Stimulated activated effector memory CD8-positive, alpha-beta T cell treated with anti-CD3 and anti-CD28 coated beads, Interleukin-12 subunit alpha, Interleukin-12 subunit beta, amount 100 ng/mL, for 72 hours (primary cell): Measurements from ENCODE around the gene ABCG2.
A peak's percentile ranks its signal among the peaks of the same experiment; 100 is the strongest.

Source experiments
- ATAC-seq: fragments of 150-1000 bp; cut with Tn5 transposase; 2 replicates; pipeline ENCODE4 v1.10.0; 2021
- DNase-seq, 2 donors: peaks; one replicate each; pipeline ENCODE4 v3.0.0; 2021 to 2022; ENCODE audit warnings: low spot score in 2 of 2
- H3K27ac Mint-ChIP-seq: one replicate; pipeline ENCODE4 v1.8.0; 2022; ENCODE audit warnings: mild to moderate bottlenecking, mixed read lengths
- H3K36me3 Mint-ChIP-seq: one replicate; pipeline ENCODE4 v1.8.0; 2022; ENCODE audit warnings: mild to moderate bottlenecking, mixed read lengths
- H3K4me1 Mint-ChIP-seq: one replicate; pipeline ENCODE4 v1.8.0; 2022; ENCODE audit warnings: mixed read lengths
- H3K4me3 Mint-ChIP-seq: one replicate; pipeline ENCODE4 v1.8.0; 2022; ENCODE audit warnings: mild to moderate bottlenecking, mixed read lengths
- H3K9me3 Mint-ChIP-seq: one replicate; pipeline ENCODE4 v1.8.0; 2022; ENCODE audit warnings: mixed read lengths

The ABCG2 gene

GRCh38 chr4:88077911-88078524, 80.4 kb downstream of the ABCG2 start:
- Mint-ChIP-seq H3K4me3 (no peak overlapping the region), H3K36me3 (peaks cover 32% of the 10 kb centered on the region), H3K9me3 (no peaks in the 10 kb centered on the region), H3K4me1 (no peaks in the 10 kb centered on the region), H3K27ac (no peak overlapping the region)
- ATAC-seq (no peak), DNase-seq (no peak)

- ATAC-seq: no peak
- H3K4me3 Mint-ChIP-seq: no peak overlapping the region
- peaks cover 58% of the 10 kb centered on the region for H3K36me3 Mint-ChIP-seq
- peaks cover 4% of the 10 kb centered on the region for H3K9me3 Mint-ChIP-seq
- no peak for DNase-seq
- no peak overlapping the region for H3K27ac Mint-ChIP-seq
- no peaks in the 10 kb centered on the region for H3K4me1 Mint-ChIP-seq
These were observed 83.1 kb downstream of the ABCG2 start for GRCh38 chr4:88075336-88075735.

GRCh38 chr4:88070031-88070430, 88.4 kb downstream of the ABCG2 start:
- no peak for DNase-seq
- H3K4me1 Mint-ChIP-seq: peaks cover 4% of the 10 kb centered on the region
- H3K36me3 Mint-ChIP-seq: peaks cover 96% of the 10 kb centered on the region
- ATAC-seq: no peak
- peaks cover 4% of the 10 kb centered on the region for H3K9me3 Mint-ChIP-seq
- H3K4me3 Mint-ChIP-seq: no peak overlapping the region
- no peak overlapping the region for H3K27ac Mint-ChIP-seq

- Mint-ChIP-seq H3K4me1 (no peaks in the 10 kb centered on the region), H3K4me3 (no peak overlapping the region), H3K36me3 (peaks cover 72% of the 10 kb centered on the region), H3K27ac (no peak overlapping the region), H3K9me3 (no peaks in the 10 kb centered on the region)
- DNase-seq (no peak), ATAC-seq (no peak)
These were observed 94.0 kb downstream of the ABCG2 start for GRCh38 chr4:88064410-88064809.

GRCh38 chr4:88063634-88064296, 94.7 kb downstream of the ABCG2 start:
- DNase-seq: no peak
- no peak overlapping the region for H3K27ac Mint-ChIP-seq

GRCh38 chr4:88062843-88063242, 95.6 kb downstream of the ABCG2 start:
- no peak for ATAC-seq
- DNase-seq: no peak
- Mint-ChIP-seq H3K9me3 (no peaks in the 10 kb centered on the region), H3K4me3 (no peak overlapping the region), H3K27ac (no peak overlapping the region), H3K4me1 (no peaks in the 10 kb centered on the region), H3K36me3 (peaks cover 68% of the 10 kb centered on the region)

More at GRCh38 chr4:88063634-88064296, 94.7 kb downstream of the ABCG2 start:
- ATAC-seq: no peak
- H3K4me3 Mint-ChIP-seq: no peak overlapping the region
- H3K36me3 Mint-ChIP-seq: peaks cover 70% of the 10 kb centered on the region
- H3K4me1 Mint-ChIP-seq: no peaks in the 10 kb centered on the region
- no peaks in the 10 kb centered on the region for H3K9me3 Mint-ChIP-seq

- ATAC-seq (no peak), DNase-seq (no peak)
- no peaks in the 10 kb centered on the region for H3K9me3 Mint-ChIP-seq
- no peak overlapping the region for H3K27ac Mint-ChIP-seq
- peaks cover 68% of the 10 kb centered on the region for H3K36me3 Mint-ChIP-seq
- H3K4me3 Mint-ChIP-seq: no peak overlapping the region
- no peaks in the 10 kb centered on the region for H3K4me1 Mint-ChIP-seq
These were observed 96.1 kb downstream of the ABCG2 start for GRCh38 chr4:88062311-88062710.

GRCh38 chr4:88060431-88060830, 98.0 kb downstream of the ABCG2 start:
- no peak for DNase-seq
- no peak overlapping the region for H3K27ac Mint-ChIP-seq
- no peak overlapping the region for H3K4me3 Mint-ChIP-seq
- no peak for ATAC-seq
- H3K4me1 Mint-ChIP-seq: no peaks in the 10 kb centered on the region
- H3K36me3 Mint-ChIP-seq: peaks cover 68% of the 10 kb centered on the region
- no peaks in the 10 kb centered on the region for H3K9me3 Mint-ChIP-seq

- no peak overlapping the region for H3K4me3 Mint-ChIP-seq
- peaks cover 66% of the 10 kb centered on the region for H3K36me3 Mint-ChIP-seq
- no peaks in the 10 kb centered on the region for H3K9me3 Mint-ChIP-seq
- ATAC-seq (no peak), DNase-seq (no peak)
- peak overlapping the region; percentile 11 for H3K27ac Mint-ChIP-seq
- no peaks in the 10 kb centered on the region for H3K4me1 Mint-ChIP-seq
These were observed 98.7 kb downstream of the ABCG2 start for GRCh38 chr4:88059766-88060165.

- Mint-ChIP-seq H3K9me3 (no peaks in the 10 kb centered on the region), H3K36me3 (peaks cover 57% of the 10 kb centered on the region), H3K4me1 (no peaks in the 10 kb centered on the region), H3K27ac (no peak overlapping the region), H3K4me3 (no peak overlapping the region)
- DNase-seq: no peak
- no peak for ATAC-seq
These were observed 100.1 kb downstream of the ABCG2 start for GRCh38 chr4:88058295-88058694.

GRCh38 chr4:88054901-88055300, 103.5 kb downstream of the ABCG2 start:
- peaks cover 50% of the 10 kb centered on the region for H3K36me3 Mint-ChIP-seq
- no peak overlapping the region for H3K4me3 Mint-ChIP-seq
- DNase-seq (no peak), ATAC-seq (peak; percentile 40)
- H3K27ac Mint-ChIP-seq: no peak overlapping the region
- H3K4me1 Mint-ChIP-seq: no peaks in the 10 kb centered on the region
- H3K9me3 Mint-ChIP-seq: no peaks in the 10 kb centered on the region

- H3K27ac Mint-ChIP-seq: no peak overlapping the region
- H3K4me3 Mint-ChIP-seq: no peak overlapping the region
- DNase-seq (no peak), ATAC-seq (no peak)
- no peaks in the 10 kb centered on the region for H3K4me1 Mint-ChIP-seq
- H3K36me3 Mint-ChIP-seq: peaks cover 43% of the 10 kb centered on the region
- no peaks in the 10 kb centered on the region for H3K9me3 Mint-ChIP-seq
These were observed 104.2 kb downstream of the ABCG2 start for GRCh38 chr4:88054229-88054628.

- H3K36me3 Mint-ChIP-seq: peaks cover 31% of the 10 kb centered on the region
- H3K4me3 Mint-ChIP-seq: no peak overlapping the region
- no peaks in the 10 kb centered on the region for H3K9me3 Mint-ChIP-seq
- DNase-seq (no peak), ATAC-seq (no peak)
- no peaks in the 10 kb centered on the region for H3K4me1 Mint-ChIP-seq
- no peak overlapping the region for H3K27ac Mint-ChIP-seq
These were observed 113.4 kb downstream of the ABCG2 start for GRCh38 chr4:88045021-88045420.

GRCh38 chr4:88043586-88044340, 114.7 kb downstream of the ABCG2 start:
- Mint-ChIP-seq H3K4me3 (no peak overlapping the region), H3K9me3 (no peaks in the 10 kb centered on the region), H3K4me1 (no peaks in the 10 kb centered on the region), H3K36me3 (peaks cover 31% of the 10 kb centered on the region), H3K27ac (no peak overlapping the region)
- DNase-seq (no peak), ATAC-seq (no peak)

- no peak for ATAC-seq
- Mint-ChIP-seq H3K4me1 (no peaks in the 10 kb centered on the region), H3K27ac (no peak overlapping the region), H3K9me3 (no peaks in the 10 kb centered on the region), H3K4me3 (no peak overlapping the region), H3K36me3 (peaks cover 30% of the 10 kb centered on the region)
- DNase-seq: no peak
These were observed 115.4 kb downstream of the ABCG2 start for GRCh38 chr4:88043001-88043400.

- no peak for DNase-seq
- ATAC-seq: no peak
- no peak overlapping the region for H3K4me3 Mint-ChIP-seq
- no peak overlapping the region for H3K27ac Mint-ChIP-seq
- peaks cover 23% of the 10 kb centered on the region for H3K36me3 Mint-ChIP-seq
- H3K9me3 Mint-ChIP-seq: no peaks in the 10 kb centered on the region
- no peaks in the 10 kb centered on the region for H3K4me1 Mint-ChIP-seq
These were observed 116.8 kb downstream of the ABCG2 start for GRCh38 chr4:88041626-88042025.
